Fibroblast of mammary gland (primary cell): ENCODE data around the gene NOD1.
A peak's percentile ranks its signal among the peaks of the same experiment; 100 is the strongest.

ENCODE experiments used
- DNase-seq: peaks from one replicate; pipeline ENCODE4 v3.0.0-alpha.2; 2010; ENCODE audit warnings: low read depth
- H3K4me3 ChIP-seq: 2 replicates; pipeline ENCODE4 v1.5.1; 2011; ENCODE audit warnings: low read depth, mild to moderate bottlenecking, low read length, moderate library complexity; ENCODE audit not compliant: control insufficient read depth
- TF ChIP-seq, protein P1 (sequence below): conservative IDR thresholded peaks from 2 replicates; pipeline ENCODE4 v1.5.1; 2011; ENCODE audit warnings: low read depth, low read length, inconsistent platforms; ENCODE audit not compliant: control insufficient read depth, insufficient read depth

The NOD1 gene

DNA sequence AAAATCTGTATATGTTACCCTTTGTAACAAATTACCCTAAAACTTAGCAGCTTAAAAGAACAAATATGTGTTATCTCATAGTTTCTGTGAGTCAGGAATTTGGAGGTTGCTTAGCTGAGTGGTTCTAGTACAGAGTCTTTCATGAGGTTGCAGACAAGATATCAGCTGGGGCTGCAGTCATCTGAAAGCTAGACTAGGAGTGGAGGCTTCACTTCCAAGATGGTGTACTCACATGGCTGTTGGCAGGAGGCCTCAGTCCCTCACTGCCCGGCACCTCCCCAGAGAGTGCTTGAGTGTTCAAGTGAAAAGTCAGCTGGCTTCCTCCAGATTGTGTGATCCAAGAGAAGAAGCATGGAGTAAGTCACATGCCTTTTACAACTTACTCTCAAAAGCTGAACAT, 42.9 kb upstream of the NOD1 start:
- no peak overlapping the region for H3K4me3 ChIP-seq
- TF ChIP-seq, protein P1, sequence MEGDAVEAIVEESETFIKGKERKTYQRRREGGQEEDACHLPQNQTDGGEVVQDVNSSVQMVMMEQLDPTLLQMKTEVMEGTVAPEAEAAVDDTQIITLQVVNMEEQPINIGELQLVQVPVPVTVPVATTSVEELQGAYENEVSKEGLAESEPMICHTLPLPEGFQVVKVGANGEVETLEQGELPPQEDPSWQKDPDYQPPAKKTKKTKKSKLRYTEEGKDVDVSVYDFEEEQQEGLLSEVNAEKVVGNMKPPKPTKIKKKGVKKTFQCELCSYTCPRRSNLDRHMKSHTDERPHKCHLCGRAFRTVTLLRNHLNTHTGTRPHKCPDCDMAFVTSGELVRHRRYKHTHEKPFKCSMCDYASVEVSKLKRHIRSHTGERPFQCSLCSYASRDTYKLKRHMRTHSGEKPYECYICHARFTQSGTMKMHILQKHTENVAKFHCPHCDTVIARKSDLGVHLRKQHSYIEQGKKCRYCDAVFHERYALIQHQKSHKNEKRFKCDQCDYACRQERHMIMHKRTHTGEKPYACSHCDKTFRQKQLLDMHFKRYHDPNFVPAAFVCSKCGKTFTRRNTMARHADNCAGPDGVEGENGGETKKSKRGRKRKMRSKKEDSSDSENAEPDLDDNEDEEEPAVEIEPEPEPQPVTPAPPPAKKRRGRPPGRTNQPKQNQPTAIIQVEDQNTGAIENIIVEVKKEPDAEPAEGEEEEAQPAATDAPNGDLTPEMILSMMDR: no peak
- DNase-seq: peak; percentile 61

DNA sequence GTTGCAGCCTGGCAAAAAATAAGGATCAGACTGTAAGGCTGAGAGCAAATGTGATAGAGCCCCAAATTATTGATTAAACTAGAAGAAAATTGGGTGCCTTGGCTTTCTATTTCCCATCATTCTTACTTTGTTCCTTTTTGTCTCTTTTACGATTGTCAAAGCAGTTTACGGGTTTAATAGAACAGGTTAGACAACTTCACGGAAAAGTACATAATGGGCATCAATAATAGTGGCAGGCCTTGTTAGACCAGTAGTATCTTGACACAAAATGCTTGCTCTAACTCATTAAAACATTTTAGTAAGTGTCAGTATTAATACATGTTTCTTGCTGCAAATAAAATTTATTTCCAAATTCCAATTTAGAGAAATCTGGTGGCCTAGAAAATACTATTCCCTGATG, 40.5 kb upstream of the NOD1 start:
- TF ChIP-seq, protein P1: no peak
- no peak for DNase-seq
- no peak overlapping the region for H3K4me3 ChIP-seq

DNA sequence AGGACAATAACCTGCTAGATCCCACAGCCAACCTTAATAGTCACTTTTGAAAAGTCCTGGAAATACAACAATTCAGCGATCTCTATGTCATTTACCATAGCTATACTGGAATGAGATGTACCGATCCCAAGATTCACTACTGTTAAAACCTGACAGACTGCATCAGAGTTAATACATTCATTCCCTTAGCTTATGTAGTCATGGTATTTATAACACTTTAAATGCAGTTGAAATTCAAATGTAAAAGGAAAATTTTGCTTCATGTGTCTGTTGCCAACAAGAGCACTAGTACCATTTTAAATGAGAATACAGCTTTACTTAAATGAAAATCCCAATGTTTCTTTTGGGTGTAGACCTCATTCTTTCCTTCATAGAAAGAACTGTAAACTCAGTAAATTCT, 37.2 kb upstream of the NOD1 start:
- no peak for DNase-seq
- TF ChIP-seq, protein P1: no peak
- no peak overlapping the region for H3K4me3 ChIP-seq

DNA sequence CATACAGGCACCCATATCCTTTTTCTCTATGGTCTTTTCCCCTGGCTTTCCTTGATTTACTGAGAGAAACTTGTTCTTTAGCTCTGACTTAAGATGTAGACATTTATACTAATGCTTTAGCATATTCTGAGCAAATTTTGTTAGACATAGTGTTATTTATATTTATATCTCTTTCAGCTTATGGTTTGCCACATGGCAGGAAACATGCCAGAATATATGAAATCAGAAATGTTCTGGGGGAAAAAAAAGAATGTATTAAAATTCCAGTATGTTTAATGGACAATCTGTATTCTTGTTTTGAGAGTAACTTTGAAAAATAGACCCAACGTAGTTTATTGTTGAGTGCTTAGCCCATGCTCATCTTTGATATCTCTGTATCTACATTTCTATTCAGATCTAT, 36.2 kb upstream of the NOD1 start:
- DNase-seq: no peak
- TF ChIP-seq, protein P1: no peak

DNA sequence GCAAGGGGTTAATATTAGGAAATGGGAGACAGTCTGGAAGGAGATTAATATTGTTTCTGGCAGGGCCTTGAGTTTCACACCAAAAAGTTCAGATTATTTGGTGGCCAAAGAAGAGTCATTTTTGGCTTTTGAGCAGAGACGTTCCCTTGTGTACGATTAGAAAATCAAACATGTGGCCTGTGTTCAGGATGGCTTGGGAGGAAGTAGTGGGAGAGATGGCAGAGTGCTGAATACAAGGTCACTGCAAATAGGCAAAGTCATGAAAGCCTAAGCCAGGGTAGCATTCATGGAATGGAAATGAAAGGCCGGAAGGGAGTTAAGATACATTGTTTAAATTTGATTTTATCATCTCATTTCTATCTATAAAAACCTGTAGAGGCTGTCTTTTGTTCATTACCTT, 35.6 kb upstream of the NOD1 start:
- no peak for DNase-seq
- TF ChIP-seq, protein P1: no peak

More for the DNA sequence above, 36.2 kb upstream of the NOD1 start:
- H3K4me3 ChIP-seq: no peak overlapping the region

DNA sequence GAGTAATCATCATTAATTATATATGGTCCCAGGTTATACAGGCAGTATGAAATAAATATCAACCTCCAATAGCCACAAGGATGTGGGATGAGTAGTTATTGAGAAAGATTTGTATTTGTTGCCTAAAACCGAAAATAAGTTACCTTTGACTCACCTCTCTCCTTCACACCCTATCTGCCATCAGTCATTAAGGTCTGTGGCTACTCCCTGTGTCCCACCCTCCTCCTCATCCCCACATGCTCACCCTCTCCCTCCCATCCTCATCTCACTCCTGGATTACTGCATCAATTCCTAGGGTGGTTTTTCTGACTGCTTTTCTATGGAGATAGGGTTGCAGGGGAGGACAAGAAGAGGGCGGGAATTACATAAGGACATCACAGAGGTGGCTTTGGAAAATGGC, 35.2 kb upstream of the NOD1 start:
- TF ChIP-seq, protein P1: no peak

More for the DNA sequence above, 35.6 kb upstream of the NOD1 start:
- no peak overlapping the region for H3K4me3 ChIP-seq

More for the DNA sequence above, 35.2 kb upstream of the NOD1 start:
- DNase-seq: no peak
- no peak overlapping the region for H3K4me3 ChIP-seq
